ENCODE measurements around the gene DCBLD1. TPM values are rescaled to one million over a fixed set of nuclear protein-coding genes. Genes with fewer than 3 reads are reported as not detected.

Gene DCBLD1
- total and polyA plus RNA-seq, 2 donors (not counting 3 experiments of a cell fraction or from before 2014, with no cell fraction given): 30.2 to 44.3 TPM

- no peak for TF ChIP-seq CTCF (IDR thresholded peaks at IDR 0.05; ENCODE audit: extremely low read depth in 1 of 2, insufficient read depth in 1 of 2, low read depth in 1 of 2, low read length in 2 of 2)
- TF ChIP-seq MYC (IDR thresholded peaks at IDR 0.05; ENCODE audit: low read depth, low read length): no peak
- no peak for TF ChIP-seq POLR2A (IDR thresholded peaks at IDR 0.05; ENCODE audit: low read depth, low read length)
- no peak for TF ChIP-seq GATA2 (IDR thresholded peaks at IDR 0.05; ENCODE audit: insufficient read depth, insufficient read length, low read depth, low read length)
- no peak for TF ChIP-seq EZH2 (IDR thresholded peaks at IDR 0.05; ENCODE audit: borderline replicate concordance, low read depth, low read length, severe bottlenecking)
- no peak for TF ChIP-seq POLR2AphosphoS5 (IDR thresholded peaks at IDR 0.05; ENCODE audit: insufficient read depth, low read depth, low read length)
- no peak overlapping the region for H3K27ac ChIP-seq (ENCODE audit: insufficient read depth, low read depth, low read length)
- intact Hi-C loops (cut with micrococcal nuclease) (no loop called here), dilution Hi-C loops (cut with MboI; ENCODE audit: extremely low pct_ligation_motif_present, low sequenced_read_pairs) (no loop called here)
- H3K36me3 ChIP-seq (ENCODE audit: control insufficient read depth in 2 of 2, extremely low read depth in 1 of 2, insufficient read depth in 2 of 2, low read length in 2 of 2): peaks cover 1 to 11% of the 10 kb centered on the region in 2 experiments
- DNase-seq (ENCODE audit: low read depth, low spot score) (no peak), FAIRE-seq (no peak)
- BruUV-seq (replicated peaks): no TSS peak
- H3K4me3 ChIP-seq (replicated peaks in 1 of 3; ENCODE audit: insufficient read depth in 1 of 3, low read depth in 1 of 3, low read length in 3 of 3): no peak overlapping the region
- no peak overlapping the region for H3K4me2 ChIP-seq (ENCODE audit: insufficient read depth, low read length)
- H3K9me3 ChIP-seq (replicated peaks; ENCODE audit: control insufficient read depth, insufficient read depth, low read length): no peaks in the 10 kb centered on the region
- H4K20me1 ChIP-seq (replicated peaks; ENCODE audit: control insufficient read depth, extremely low read depth, insufficient read depth, low read length): no peaks in the 10 kb centered on the region
- H3K9me1 ChIP-seq (replicated peaks; ENCODE audit: control insufficient read depth, extremely low read depth, insufficient read depth, low read length): no peaks in the 10 kb centered on the region
- H3K9ac ChIP-seq (replicated peaks; ENCODE audit: extremely low read depth, insufficient read depth, low read length): no peak overlapping the region
- POLR2A ChIA-PET: no interaction called here
- peaks cover 50% of the 10 kb centered on the region for H3K79me2 ChIP-seq (ENCODE audit: control insufficient read depth, insufficient read depth, low read length)
- H3K4me1 ChIP-seq (ENCODE audit: control insufficient read depth, extremely low read depth, insufficient read depth, low read length): no peaks in the 10 kb centered on the region
- no peak overlapping the region for H2AFZ ChIP-seq (ENCODE audit: low read depth, low read length)
- no peaks in the 10 kb centered on the region for H3K27me3 ChIP-seq (ENCODE audit: control insufficient read depth in 2 of 2, insufficient read depth in 2 of 2, low read length in 2 of 2)
- CTCF ChIA-PET: interaction anchor here (1.1 to 2.1 kb wide), 2 partner anchors 9 to 63 kb away, joined by 3 to 6 read pairs; no protein-coding TSS in a partner anchor
Observed at GRCh38 chr6:117512056-117512828, 29.8 kb downstream of the DCBLD1 start.

Data from endothelial cell of umbilical vein (primary cell).